PC-3 (cell line): ENCODE data around the gene PIMREG.
A peak's percentile ranks its signal among the peaks of the same experiment; 100 is the strongest.

Experiments
- EZH2 ChIP-seq: fragments of 300-600 bp; sonication (generic); IDR thresholded peaks from one replicate; pipeline ENCODE4 v1.6.1; 2017; ENCODE audit warnings: antibody characterized with exemption, mild to moderate bottlenecking, low read length; ENCODE audit not compliant: unreplicated experiment
- EZH2phosphoT487 ChIP-seq: fragments of 300-600 bp; sonication (generic); IDR thresholded peaks from 2 replicates; pipeline ENCODE4 v1.6.1; 2018; ENCODE audit warnings: mild to moderate bottlenecking, antibody characterized with exemption, low read length, borderline replicate concordance
- TF ChIP-seq, protein P1 (sequence below): fragments of 300-600 bp; sonication (generic); conservative IDR thresholded peaks from 2 replicates; pipeline ENCODE4 v1.5.1; 2017; ENCODE audit warnings: antibody characterized with exemption, low read depth, mild to moderate bottlenecking, low read length

DNA sequence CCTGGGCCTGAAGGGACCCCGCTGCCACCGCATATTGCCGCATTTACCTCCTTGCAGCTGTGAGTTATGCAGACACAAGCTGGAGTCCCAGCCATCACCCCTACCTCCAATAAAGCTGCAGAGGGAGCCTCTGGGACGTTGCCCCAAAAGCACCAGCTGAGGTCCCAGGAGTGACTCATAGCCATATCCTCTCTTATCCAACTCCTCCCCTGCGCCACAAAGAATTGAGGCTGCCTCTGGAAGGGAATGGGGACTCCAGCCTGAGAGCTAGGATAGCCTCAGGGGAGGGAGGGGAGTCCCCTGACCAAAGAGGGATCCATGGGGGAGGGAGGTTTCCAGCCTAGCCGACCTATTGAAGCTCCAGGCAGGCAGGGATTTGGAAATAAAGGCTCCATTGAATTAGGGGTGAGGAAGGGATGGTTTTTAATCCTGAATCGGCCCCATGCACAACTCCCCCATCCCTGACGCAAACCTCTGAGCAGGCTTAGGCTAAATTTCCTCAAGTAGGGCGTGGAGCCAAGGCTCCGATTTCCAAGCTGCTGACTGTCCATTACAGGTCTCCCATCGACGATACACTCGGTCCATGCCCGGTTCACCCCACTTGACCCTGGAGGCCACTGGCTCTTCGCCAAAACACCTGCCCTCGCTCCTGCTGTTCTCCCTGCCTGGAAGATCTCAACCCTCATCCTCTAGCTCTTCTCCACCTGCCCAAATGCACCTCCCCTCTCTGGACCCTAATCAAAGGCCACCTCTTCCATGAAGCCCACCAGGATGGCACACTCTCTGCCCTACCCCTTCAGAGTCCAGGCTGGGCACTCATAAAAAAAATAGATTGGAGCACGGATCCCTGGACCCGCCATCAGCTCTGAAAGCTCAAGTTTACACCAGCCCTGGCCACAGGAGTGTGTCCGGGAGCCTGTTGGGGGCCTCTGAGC is 27.5 kb downstream of the PIMREG start:
- TF ChIP-seq EZH2phosphoT487: no peak
- no peak for TF ChIP-seq EZH2
- TF ChIP-seq, protein P1, sequence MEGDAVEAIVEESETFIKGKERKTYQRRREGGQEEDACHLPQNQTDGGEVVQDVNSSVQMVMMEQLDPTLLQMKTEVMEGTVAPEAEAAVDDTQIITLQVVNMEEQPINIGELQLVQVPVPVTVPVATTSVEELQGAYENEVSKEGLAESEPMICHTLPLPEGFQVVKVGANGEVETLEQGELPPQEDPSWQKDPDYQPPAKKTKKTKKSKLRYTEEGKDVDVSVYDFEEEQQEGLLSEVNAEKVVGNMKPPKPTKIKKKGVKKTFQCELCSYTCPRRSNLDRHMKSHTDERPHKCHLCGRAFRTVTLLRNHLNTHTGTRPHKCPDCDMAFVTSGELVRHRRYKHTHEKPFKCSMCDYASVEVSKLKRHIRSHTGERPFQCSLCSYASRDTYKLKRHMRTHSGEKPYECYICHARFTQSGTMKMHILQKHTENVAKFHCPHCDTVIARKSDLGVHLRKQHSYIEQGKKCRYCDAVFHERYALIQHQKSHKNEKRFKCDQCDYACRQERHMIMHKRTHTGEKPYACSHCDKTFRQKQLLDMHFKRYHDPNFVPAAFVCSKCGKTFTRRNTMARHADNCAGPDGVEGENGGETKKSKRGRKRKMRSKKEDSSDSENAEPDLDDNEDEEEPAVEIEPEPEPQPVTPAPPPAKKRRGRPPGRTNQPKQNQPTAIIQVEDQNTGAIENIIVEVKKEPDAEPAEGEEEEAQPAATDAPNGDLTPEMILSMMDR: 0 out of 2 replicates have a peak, but pooled peaks have one; percentile 11
